ENCODE data around the gene SNRNP200.

DNA sequence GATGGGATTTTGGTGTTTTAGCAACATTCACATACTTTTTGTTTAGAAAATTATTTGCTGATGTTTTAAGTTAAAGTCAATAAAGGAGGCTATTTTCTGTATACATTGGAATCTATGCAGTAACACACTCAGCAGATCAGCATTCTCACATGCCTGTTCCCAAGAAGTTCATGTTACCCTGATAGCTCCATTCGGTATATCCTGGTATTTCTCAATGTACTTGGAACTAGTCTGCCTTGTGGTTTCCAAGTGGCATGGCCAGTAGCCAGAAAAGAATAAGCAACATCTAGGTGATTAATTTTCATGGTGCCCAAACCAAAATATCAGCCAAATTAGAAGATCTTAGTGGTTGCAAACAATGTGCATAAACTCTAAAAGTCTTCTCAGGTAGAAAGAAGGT, 25.1 kb upstream of the SNRNP200 start:
- TF ChIP-seq, protein P1, sequence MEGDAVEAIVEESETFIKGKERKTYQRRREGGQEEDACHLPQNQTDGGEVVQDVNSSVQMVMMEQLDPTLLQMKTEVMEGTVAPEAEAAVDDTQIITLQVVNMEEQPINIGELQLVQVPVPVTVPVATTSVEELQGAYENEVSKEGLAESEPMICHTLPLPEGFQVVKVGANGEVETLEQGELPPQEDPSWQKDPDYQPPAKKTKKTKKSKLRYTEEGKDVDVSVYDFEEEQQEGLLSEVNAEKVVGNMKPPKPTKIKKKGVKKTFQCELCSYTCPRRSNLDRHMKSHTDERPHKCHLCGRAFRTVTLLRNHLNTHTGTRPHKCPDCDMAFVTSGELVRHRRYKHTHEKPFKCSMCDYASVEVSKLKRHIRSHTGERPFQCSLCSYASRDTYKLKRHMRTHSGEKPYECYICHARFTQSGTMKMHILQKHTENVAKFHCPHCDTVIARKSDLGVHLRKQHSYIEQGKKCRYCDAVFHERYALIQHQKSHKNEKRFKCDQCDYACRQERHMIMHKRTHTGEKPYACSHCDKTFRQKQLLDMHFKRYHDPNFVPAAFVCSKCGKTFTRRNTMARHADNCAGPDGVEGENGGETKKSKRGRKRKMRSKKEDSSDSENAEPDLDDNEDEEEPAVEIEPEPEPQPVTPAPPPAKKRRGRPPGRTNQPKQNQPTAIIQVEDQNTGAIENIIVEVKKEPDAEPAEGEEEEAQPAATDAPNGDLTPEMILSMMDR (conservative IDR thresholded peaks at IDR 0.05 in 1 of 2, IDR thresholded peaks at IDR 0.05 in 1 of 2; ENCODE audit: extremely low read depth in 1 of 2, insufficient read depth in 1 of 2, low read depth in 1 of 2, low read length in 2 of 2), result no peak
- TF ChIP-seq EZH2 (IDR thresholded peaks at IDR 0.05; ENCODE audit: borderline replicate concordance, low read length), result no peak

Data from mammary epithelial cell (primary cell).